Measurements from ENCODE around the gene EPHB3.

The EPHB3 gene

GRCh38 chr3:184604615-184605290 lies 43.2 kb downstream of the EPHB3 start:
- Histone ChIP-seq H3K36me3 (replicated peaks) (no peaks in the 10 kb centered on the region), H3K27ac (no peak overlapping the region), H3K27me3 (replicated peaks) (peaks cover 47% of the 10 kb centered on the region), H3K4me3 (ENCODE audit: low read depth, low read length) (no peak overlapping the region)
- in situ Hi-C loops (cut with HindIII; ENCODE audit: low pct_ligation_motif_present, low sequenced_read_pairs), result no loop called here
- TF ChIP-seq, protein P1, sequence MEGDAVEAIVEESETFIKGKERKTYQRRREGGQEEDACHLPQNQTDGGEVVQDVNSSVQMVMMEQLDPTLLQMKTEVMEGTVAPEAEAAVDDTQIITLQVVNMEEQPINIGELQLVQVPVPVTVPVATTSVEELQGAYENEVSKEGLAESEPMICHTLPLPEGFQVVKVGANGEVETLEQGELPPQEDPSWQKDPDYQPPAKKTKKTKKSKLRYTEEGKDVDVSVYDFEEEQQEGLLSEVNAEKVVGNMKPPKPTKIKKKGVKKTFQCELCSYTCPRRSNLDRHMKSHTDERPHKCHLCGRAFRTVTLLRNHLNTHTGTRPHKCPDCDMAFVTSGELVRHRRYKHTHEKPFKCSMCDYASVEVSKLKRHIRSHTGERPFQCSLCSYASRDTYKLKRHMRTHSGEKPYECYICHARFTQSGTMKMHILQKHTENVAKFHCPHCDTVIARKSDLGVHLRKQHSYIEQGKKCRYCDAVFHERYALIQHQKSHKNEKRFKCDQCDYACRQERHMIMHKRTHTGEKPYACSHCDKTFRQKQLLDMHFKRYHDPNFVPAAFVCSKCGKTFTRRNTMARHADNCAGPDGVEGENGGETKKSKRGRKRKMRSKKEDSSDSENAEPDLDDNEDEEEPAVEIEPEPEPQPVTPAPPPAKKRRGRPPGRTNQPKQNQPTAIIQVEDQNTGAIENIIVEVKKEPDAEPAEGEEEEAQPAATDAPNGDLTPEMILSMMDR (IDR thresholded peaks at IDR 0.05; ENCODE audit: low read depth, low read length, missing control alignments), result no peak
- no peak for DNase-seq

- H3K36me3 ChIP-seq (replicated peaks), result no peaks in the 10 kb centered on the region
- TF ChIP-seq, protein P1 (IDR thresholded peaks at IDR 0.05; ENCODE audit: low read depth, low read length, missing control alignments), result no peak
- DNase-seq, result no peak
- H3K4me3 ChIP-seq (ENCODE audit: low read depth, low read length), result no peak overlapping the region
- peaks cover 24% of the 10 kb centered on the region for H3K27me3 ChIP-seq (replicated peaks)
- H3K27ac ChIP-seq, result no peak overlapping the region
- in situ Hi-C loops (cut with HindIII; ENCODE audit: low pct_ligation_motif_present, low sequenced_read_pairs), result no loop called here
These were observed 46.6 kb downstream of the EPHB3 start for GRCh38 chr3:184608209-184608608.

DNA sequence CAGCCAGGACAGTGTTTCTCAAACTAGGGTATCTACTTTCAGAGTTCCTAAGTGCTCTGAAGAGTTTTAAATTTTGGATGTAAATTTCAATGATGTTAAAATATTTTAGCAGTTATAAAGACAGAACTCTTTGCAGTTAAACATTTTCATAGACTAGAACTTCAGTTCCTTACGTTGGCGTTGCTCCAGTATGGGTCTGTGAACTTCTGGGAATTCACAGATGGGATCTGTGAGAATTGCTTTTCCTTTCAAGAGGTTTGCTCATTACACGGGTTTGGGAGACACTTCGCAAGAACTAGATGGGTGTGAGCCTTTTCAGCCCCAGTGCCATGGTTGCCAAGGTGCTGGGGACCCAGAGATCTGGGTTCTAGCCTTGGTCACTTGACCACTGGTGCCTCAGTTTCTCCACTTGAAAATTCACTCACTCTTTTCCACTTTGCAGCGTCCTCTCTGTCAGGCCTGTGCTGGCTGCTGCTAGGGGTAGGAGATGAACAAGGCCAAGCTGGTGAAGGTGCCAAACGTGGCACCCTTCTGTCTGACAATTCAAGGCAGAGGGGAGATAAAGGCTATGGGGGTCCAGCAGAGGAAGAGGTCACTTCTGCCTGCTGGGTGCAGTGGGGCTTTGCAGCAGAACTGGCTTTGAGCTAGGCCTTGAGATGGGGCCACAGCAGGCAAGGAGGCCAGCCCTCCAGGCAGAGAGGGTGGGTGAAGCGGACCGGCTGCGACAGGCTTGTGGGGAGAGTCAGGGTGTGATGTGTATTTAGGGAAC lies 48.1 kb downstream of the EPHB3 start:
- Histone ChIP-seq H3K27me3 (replicated peaks) (peaks cover 10% of the 10 kb centered on the region), H3K27ac (no peak overlapping the region), H3K36me3 (replicated peaks) (no peaks in the 10 kb centered on the region), H3K4me3 (ENCODE audit: low read depth, low read length) (no peak overlapping the region)
- TF ChIP-seq, protein P1 (IDR thresholded peaks at IDR 0.05; ENCODE audit: low read depth, low read length, missing control alignments), result no peak
- DNase-seq, result no peak
- in situ Hi-C loops (cut with HindIII; ENCODE audit: low pct_ligation_motif_present, low sequenced_read_pairs), result no loop called here

DNA sequence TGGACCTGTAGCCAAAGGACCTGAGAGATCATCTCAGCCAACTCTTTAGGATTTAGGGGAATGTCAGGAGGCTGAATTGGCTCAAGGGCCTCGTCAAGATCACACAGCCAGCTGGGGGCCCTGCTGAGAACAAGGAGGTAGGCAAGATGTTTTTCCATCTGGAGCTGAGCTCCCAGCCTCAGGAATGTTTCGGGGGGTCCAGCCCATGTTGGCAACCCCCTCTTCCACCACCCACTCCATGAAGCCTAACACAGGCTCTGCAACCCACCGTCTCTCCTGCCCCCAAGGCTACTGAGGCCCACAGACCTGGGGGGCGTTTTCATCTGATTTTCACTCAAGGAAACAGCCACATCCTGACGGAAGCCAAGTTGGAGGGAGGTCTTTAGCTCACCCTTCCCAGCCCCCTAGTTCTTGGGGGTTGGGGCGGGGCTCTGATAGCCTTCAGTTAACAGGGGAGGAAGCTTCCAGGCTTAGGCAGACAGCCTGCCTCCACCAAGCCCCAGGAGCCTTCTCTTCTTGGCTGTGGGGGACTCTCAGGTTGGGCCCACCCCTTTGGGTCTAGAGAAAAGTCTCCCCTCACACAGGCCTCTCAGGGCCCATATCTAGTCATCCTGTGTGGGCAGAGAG lies 48.8 kb downstream of the EPHB3 start:
- Histone ChIP-seq H3K27me3 (replicated peaks) (peaks cover 3% of the 10 kb centered on the region), H3K27ac (no peak overlapping the region), H3K4me3 (ENCODE audit: low read depth, low read length) (no peak overlapping the region), H3K36me3 (replicated peaks) (no peaks in the 10 kb centered on the region)
- in situ Hi-C loops (cut with HindIII; ENCODE audit: low pct_ligation_motif_present, low sequenced_read_pairs), result no loop called here
- no peak for DNase-seq
- TF ChIP-seq, protein P1 (IDR thresholded peaks at IDR 0.05; ENCODE audit: low read depth, low read length, missing control alignments), result no peak

GRCh38 chr3:184611607-184612281 lies 50.2 kb downstream of the EPHB3 start:
- no peak for DNase-seq
- Histone ChIP-seq H3K27me3 (replicated peaks) (no peaks in the 10 kb centered on the region), H3K36me3 (replicated peaks) (no peaks in the 10 kb centered on the region), H3K4me3 (ENCODE audit: low read depth, low read length) (no peak overlapping the region), H3K27ac (no peak overlapping the region)
- in situ Hi-C loops (cut with HindIII; ENCODE audit: low pct_ligation_motif_present, low sequenced_read_pairs), result no loop called here
- TF ChIP-seq, protein P1 (IDR thresholded peaks at IDR 0.05; ENCODE audit: low read depth, low read length, missing control alignments), result no peak

Data from brain microvascular endothelial cell (primary cell).